ENCODE data around the gene KRT74.
"Not testable (repeated sequence)": the region's sequence is repeated elsewhere in the genome, so short reads cannot be mapped to it uniquely, and the experiment has no call there.

The KRT74 gene

GRCh38 chr12:52602552-52602951 is 28.9 kb upstream of the KRT74 start:
- DNase-seq = no peak

GRCh38 chr12:52601671-52602070 is 28.0 kb upstream of the KRT74 start:
- DNase-seq = no peak

GRCh38 chr12:52600941-52601481 is 27.4 kb upstream of the KRT74 start, which contains the start of gene KRT72:
TSS of gene KRT72 (minus strand) at chr12:52601463. CDS start at chr12:52601452, 11 bp downstream.
- no peak for DNase-seq

- DNase-seq = no peak
Measured at GRCh38 chr12:52600475-52600874, 26.8 kb upstream of the KRT74 start.

GRCh38 chr12:52600071-52600470 is 26.4 kb upstream of the KRT74 start:
- DNase-seq = no peak

- DNase-seq = no peak
Measured at GRCh38 chr12:52598966-52599365, 25.3 kb upstream of the KRT74 start.

- not testable (repeated sequence) for DNase-seq
Measured at GRCh38 chr12:52594237-52594636, 20.6 kb upstream of the KRT74 start.

- DNase-seq = no peak
Measured at GRCh38 chr12:52591521-52591920, 17.9 kb upstream of the KRT74 start.

- DNase-seq = no peak
Measured at GRCh38 chr12:52590021-52590420, 16.4 kb upstream of the KRT74 start.

- DNase-seq = no peak
Measured at GRCh38 chr12:52587563-52587962, 13.9 kb upstream of the KRT74 start.

GRCh38 chr12:52585946-52586345 is 12.3 kb upstream of the KRT74 start:
- no peak for DNase-seq

- no peak for DNase-seq
Measured at GRCh38 chr12:52585066-52585465, 11.4 kb upstream of the KRT74 start.

- no peak for DNase-seq
Measured at GRCh38 chr12:52584156-52584682, 10.6 kb upstream of the KRT74 start.

- DNase-seq = no peak
Measured at GRCh38 chr12:52582971-52583456, 9.4 kb upstream of the KRT74 start.

GRCh38 chr12:52582486-52582885 is 8.8 kb upstream of the KRT74 start:
- no peak for DNase-seq

GRCh38 chr12:52581481-52581880 is 7.8 kb upstream of the KRT74 start:
- no peak for DNase-seq

GRCh38 chr12:52581066-52581465 is 7.4 kb upstream of the KRT74 start:
- DNase-seq = no peak

- DNase-seq = no peak
Measured at GRCh38 chr12:52580496-52580895, 6.9 kb upstream of the KRT74 start.

GRCh38 chr12:52579468-52580465 is 6.1 kb upstream of the KRT74 start:
- no peak for DNase-seq

- DNase-seq = no peak
Measured at GRCh38 chr12:52578469-52578868, 4.8 kb upstream of the KRT74 start.

- no peak for DNase-seq
Measured at GRCh38 chr12:52577316-52577715, 3.7 kb upstream of the KRT74 start.

GRCh38 chr12:52575948-52576347 is 2.3 kb upstream of the KRT74 start:
- DNase-seq = no peak

GRCh38 chr12:52575256-52575655 is 1.6 kb upstream of the KRT74 start:
- DNase-seq = no peak

- DNase-seq = no peak
Measured at GRCh38 chr12:52573306-52573705, 337 bp downstream of the KRT74 start.

Data from cerebellar nuclear complex (tissue), 1 donor.